COR-L47 (cell line): ENCODE results near the gene TAGAP.
"Not testable (repeated sequence)": the region's sequence is repeated elsewhere in the genome, so short reads cannot be mapped to it uniquely, and the experiment has no call there.

Experiments used
- DNase-seq: peaks from one replicate; lab custom pipeline; 2025; lab: John Stamatoyannopoulos, UW

Gene TAGAP

DNA sequence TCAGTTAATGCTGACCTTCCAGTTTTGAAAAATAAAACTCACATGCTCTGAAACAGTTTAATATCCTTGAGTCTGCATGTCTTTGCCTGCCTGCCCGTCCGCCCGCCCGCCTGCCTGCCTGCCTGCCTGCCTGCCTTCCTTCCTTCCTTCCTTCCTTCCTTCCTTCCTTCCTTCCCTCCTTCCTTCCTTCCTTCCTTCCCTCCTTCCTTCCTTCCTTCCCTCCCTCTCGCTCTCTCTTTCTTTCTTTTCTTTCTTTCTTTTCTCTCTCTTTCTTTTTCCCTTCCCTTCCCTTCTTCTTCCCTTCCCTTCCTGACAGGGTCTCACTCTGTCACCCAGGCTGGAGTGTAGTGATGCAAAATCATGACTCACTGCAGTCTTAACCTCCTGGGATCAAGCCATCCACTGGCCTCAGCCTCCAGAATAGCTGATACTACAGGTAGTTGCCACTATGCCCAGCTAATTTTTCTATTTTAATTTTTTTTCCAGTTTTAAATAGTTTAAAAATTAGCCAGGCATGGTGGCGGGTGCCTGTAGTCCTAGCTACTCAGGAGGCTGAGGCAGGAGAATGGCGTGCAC lies 34.7 kb downstream of the TAGAP start:
- not testable (repeated sequence) for DNase-seq

DNA sequence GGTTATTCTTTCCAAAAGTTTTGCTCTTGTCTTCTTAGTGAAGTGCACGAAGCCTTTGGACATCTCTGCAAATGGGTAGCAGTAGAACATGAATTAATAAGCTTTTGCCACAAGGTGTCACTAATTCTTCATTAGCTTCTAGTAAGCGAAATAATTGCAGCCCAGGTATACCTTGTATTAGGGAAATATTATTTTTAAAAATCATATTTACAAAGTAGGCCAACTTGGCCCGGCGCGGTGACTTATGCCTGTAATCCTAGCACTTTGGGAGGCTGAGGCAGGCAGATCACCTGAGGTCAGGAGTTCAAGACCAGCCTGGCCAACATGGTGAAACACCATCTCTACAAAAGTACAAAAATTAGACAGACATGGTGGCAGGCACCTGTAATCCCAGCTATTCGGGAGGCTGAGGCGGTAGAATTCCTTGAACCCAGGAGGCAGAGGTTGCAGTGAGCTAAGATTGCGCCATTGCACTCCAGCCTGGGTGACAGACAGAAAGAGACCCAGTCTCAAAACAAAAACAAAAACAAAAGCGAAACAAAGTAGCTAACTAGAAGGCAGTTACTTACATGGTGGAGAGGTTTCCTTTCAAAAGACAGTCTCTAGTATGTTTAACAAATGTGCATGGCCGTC lies 36.0 kb downstream of the TAGAP start:
- DNase-seq, result no peak

DNA sequence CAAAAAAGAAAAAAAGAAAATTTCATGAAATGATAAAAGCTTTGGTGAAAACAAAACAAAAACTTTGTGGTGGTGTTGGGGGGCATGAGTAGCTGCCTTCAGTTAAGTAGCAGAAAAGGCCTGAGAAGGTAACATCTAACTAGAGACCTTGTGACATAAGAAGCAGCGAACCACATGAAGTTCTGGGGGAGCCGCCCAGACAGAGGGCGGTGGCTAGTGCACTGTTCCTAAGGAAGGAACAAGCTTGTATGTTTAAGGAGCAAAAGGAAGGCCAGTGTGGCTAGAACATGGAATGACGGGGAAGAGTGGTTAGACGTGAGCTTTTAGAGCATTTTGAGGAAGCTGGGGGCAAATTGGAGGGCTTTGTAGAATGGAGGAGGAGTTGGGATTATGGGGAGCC lies 37.3 kb downstream of the TAGAP start:
- DNase-seq, result no peak

DNA sequence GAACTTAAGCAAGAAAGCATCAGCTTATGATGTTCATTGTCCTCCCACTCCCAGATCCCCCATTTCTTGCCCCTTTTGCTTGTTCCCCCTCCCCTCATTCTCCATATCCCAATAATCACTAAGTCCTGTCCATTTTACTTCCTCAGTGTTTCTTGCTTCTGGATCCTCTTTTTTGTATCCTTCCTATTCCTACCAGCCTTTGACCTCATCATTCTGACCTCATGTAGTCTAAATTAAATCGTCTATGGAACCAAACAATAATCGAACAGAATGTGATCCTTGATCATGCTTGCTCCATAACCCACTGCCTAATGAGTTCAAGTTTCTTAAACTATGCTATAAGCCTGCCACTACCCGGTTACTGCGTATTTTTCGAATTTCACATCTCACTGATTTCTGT lies 39.4 kb downstream of the TAGAP start:
- no peak for DNase-seq

DNA sequence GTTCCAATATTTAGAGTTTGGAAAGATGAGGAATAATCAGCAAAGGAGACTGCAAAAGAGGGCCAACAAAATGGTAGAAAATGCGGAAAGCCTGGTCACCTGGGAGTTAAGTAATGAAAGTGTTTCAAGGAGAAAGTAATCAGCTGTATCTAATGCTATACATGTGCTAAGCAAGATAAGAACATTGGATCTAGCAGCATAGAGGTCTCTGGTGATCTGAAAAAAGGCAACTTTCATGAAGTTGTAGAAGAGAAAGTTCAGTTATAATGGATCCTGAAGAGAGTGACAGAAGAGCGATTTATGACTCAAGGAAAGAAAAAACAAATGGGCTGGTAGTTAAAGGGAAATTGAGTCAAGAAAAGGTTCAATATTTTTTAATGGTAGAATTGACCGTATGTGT lies 40.2 kb downstream of the TAGAP start:
- no peak for DNase-seq

DNA sequence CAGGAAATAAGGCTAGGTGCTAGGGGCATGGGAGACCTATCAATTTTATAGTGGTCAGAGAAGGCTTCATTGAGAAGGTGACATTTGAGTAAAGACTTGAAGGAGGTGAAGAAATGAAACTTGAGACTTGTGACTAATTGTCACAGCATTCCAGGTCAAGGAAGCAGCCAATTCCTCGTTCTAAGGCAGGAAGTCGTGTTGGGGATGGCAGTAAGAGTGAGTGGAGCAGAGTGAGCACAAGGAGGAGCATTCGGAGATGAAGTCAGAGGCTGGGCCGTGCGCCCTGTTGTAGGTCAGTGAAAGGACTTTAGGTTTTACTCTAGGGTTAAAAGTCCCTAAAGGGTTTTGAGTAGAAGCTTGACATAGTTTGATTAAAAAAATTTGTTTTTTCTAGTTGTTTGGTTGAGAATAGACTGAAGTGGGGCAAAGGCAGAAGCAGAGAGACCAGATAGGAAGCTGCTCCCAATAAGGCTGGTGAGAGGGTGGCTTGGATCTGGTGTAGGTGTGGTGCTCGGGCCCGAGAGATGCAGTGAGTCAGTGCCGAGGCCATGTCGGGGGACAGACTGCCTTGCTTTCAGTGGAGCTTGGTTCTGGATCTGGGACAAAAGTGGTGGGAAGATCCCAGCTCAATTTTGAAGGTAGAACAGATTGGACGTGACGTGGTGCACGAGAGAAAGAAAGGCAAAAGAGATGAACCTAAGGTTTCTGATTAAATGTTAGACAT lies 42.2 kb downstream of the TAGAP start:
- no peak for DNase-seq

DNA sequence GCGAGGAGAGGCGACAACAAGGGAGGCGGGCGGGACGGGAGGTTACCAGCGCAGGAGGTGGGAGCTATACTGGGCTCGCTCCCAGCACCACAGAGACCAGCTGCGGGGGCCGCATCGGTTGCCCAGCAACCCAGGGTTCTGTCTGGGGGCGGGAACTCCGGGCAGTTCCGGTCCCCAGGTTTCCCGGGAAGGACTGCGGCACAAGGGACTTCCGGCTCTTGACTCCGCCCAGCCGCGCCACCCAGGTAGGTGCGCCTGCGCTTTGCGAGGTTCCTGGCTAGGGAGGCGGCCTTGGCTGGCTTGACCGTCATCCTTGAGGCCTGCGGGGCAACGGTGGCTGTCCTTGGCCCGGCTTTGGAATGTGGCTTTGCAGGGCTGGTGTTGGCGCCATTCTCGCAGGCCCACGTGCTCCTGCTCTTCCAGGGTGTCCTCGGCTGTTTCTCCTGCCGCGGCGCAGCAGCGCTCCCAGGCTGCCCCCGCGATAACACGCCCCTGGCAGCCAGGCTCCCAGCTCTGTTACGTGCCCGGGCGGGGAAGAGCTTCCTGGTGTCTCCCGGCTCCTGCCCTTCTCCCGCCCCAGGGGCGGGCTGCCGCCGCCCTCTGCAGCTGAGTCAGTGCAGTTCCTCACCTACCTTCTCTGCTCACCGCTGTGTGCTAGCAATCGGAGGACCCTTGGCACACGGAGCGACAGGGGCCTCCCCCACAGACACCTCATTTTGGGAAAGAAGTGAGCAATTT lies 45.0 kb downstream of the TAGAP start, which contains the start of gene RSPH3:
RSPH3 (minus strand) TSS at position 537 of the 738 bp plus-strand sequence. CDS start 652 bp downstream, outside the sequence.
- DNase-seq, result peak; percentile 89

DNA sequence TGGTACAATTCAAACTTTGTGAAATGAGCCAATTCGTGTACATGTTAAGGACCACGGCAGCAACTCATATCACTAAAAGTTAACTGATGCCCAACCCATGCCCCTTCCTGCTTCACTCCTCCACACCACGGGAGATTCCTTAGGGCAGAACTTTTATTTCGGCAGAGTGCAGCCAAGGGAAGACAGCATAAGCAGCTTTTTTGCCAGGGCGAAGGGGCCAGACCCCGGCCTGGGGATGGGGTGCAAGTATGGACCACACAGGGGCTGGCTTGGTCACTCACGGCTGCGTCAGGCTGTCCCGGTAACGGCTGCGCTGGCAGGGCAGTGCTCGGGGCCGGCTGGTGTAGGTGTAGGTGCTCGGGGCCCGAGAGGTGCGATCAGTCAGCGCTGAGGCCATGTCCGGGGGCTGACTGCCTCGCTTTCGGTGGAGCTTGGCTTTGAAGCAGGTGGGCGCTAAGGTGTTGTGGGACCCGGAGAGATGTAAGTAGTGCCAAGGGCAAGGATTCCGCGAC lies 45.6 kb downstream of the TAGAP start:
- DNase-seq, result no peak

DNA sequence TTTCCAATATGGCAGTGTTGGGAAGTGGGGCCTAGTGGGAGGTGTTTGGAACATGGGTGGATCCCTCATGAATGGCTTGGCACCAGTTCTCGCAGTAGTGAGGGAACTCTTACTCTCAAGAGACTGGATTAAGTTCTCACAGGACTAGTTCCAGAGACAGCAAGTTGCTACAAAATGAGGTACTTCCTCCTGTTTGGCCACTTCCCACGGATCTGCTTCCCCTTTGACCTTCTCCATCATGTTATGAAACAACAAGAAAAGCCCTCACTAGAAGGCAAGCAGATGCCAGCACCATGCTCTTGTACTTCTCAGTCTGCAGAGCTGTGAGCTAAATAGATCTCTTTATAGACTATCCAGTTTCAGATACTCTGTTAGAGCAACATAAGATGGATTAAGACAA lies 47.9 kb downstream of the TAGAP start:
- DNase-seq, result no peak

DNA sequence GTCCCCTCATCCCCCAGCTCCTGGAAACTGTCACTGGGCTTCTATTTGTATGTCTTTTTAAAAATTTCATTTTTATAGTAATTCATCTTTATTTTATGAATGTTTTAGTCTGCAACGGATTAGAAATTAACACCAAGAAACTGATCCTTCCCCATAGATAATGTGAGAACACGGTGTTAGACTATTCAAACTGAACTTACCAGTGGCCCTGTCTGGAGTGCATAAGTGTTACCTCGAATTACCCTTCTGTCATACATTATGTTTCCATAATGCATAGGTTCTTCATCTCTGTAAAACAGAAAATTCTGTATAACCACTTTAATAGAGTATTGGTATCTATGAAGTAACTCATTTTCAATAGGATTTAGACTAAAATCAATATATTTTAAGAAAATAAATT lies 51.2 kb downstream of the TAGAP start:
- DNase-seq, result no peak

DNA sequence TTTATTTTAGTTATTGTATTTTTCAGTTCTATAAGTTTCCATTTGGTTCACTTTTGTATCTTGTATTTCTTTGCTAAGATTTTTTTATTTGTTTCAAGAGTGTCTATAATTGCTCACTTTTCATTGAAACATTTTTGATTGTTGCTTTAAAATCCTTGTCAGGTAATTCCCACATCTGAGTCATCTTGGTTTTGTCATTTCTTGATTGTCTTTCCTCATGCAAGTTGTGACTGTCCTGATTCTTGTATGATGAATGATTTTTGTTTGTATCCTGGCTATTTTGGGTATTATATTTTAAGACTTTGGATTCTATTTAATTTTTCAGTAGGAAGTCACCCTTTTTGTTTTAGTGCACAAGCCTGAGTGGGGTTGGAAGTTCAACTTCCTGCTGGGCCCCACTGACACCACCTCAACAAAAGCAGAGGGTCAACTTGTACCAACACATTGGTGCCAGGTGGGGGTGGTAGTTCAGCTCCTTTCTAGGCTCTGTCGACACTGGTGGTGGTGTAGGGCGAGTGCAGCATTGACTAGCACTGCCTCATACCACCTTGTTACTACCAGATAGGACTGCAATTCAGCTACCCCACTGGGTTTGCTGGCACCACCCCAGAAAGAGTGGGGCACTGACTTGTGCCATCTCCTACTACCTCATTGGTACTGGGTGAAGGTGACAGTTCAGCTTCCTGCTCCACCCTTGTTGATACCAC lies 53.6 kb downstream of the TAGAP start:
- no peak for DNase-seq

DNA sequence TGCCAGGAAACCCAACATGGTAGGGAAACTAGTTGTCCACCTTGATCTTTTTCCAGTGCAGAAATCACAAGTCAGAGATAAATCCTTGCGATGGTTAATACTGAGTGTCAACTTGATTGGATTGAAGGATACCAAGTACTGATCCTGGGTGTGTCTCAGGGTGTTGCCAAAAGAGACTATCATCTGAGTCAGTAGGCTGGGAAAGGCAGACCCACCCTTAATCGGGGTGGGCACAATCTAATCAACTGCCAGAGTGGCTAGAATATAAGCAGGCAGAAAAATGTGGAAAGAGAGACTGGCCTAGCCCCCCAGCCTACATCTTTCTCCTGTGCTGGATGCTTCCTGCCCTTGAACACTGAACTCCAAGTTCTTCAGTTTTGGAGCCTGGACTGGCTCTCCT lies 55.1 kb downstream of the TAGAP start:
- DNase-seq, result not testable (repeated sequence)

DNA sequence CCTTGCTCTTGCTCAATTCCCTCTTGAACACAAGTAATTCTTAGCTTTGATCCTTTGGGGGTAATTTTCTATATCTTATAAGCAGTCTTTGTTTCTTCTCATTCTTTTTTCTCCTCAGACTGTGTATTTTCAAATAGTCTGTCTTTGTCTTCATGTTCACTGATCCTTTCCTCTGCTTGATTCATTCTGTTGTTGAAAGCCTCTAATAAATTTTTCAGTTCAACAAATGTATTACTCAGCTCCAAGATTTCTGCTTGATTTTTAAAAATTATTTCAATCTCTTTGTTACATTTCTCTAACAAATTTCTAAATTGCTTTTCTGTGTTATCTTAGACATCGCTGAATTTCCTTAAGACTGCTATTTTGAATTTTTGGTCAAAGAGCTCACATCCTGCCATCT lies 56.3 kb downstream of the TAGAP start:
- DNase-seq, result no peak

DNA sequence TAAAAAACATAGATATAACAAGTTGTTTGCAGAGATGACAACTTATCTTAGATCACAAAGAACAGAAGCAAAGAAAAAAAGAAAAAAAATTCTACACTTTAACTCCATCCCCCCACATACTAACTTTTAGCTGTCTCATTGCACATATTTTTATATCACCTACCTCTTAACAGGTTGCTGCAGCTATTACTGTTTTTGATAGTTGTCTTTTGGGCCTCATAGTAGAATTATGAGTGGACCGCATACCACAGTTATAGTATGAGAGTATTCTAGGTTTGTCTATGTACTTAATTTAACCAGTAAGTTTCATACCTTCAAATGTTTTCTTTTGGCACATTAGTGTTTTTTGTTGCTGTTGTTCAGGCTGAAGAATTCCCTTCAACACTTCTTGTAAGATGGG lies 57.1 kb downstream of the TAGAP start:
- no peak for DNase-seq
